ENCODE data around the gene NOXA1. TPM values are rescaled to one million over a fixed set of nuclear protein-coding genes. Genes with fewer than 3 reads are reported as not detected.

Gene NOXA1
- total and polyA plus RNA-seq, 9 of the 15 experiments (the other 6 are each of a cell fraction or from before 2014, with no cell fraction given), result 0.07 to 1.2 (median 0.20) TPM; not detected in 4

- Histone ChIP-seq H3K4me3 (no peak overlapping the region), H3K9me3 (replicated peaks; ENCODE audit: control insufficient read depth, insufficient read depth, low read depth, low read length) (no peaks in the 10 kb centered on the region), H3K9me1 (ENCODE audit: control insufficient read depth, insufficient read depth, low read length) (no peaks in the 10 kb centered on the region), H4K20me1 (replicated peaks; ENCODE audit: control insufficient read depth, insufficient read depth, low read length) (no peaks in the 10 kb centered on the region), H3K4me1 (replicated peaks in 1 of 2; ENCODE audit: control insufficient read depth in 2 of 2, insufficient read depth in 2 of 2, low read length in 2 of 2) (peaks cover 17 to 86% of the 10 kb centered on the region in 2 experiments), H3K27ac (ENCODE audit: extremely low read depth, low read depth, low read length) (no peak overlapping the region), H2AFZ (ENCODE audit: low read depth, low read length) (no peak overlapping the region), H3K36me3 (ENCODE audit: control insufficient read depth, insufficient read depth, low read length) (no peaks in the 10 kb centered on the region), H3K4me2 (ENCODE audit: insufficient read depth, low read length) (no peak overlapping the region), H3K27me3 (ENCODE audit: control insufficient read depth in 2 of 2, insufficient read depth in 2 of 2, low read length in 2 of 2) (no peaks in the 10 kb centered on the region), H3K9ac (ENCODE audit: insufficient read depth in 1 of 2, low read depth in 2 of 2, low read length in 2 of 2) (peak overlapping the region in 1 of 2 experiments; percentile 76; a peak in 2 of 4 replicates), H3K79me2 (ENCODE audit: control insufficient read depth, insufficient read depth, low read length) (peaks cover 7% of the 10 kb centered on the region)
- no TSS peak for BruUV-seq (replicated peaks)
- ATAC-seq (no peak), FAIRE-seq (no peak), DNase-seq (ENCODE audit: extremely low read depth in 1 of 4, low spot score in 3 of 4) (no peak)
- intact Hi-C loops (cut with micrococcal nuclease), result no loop called here
- in situ Hi-C loops (cut with MboI), result no loop called here
- WGBS (ENCODE audit: insufficient coverage, low coverage, missing lambda C conversion rate), result 75% methylated on average over 25 of the region's 30 CpGs
- POLR2A ChIA-PET, result interaction anchor here (1.0 to 1.5 kb wide), 2 partner anchors 19 to 29 kb away, joined by 3 to 6 read pairs; no protein-coding TSS in a partner anchor
- CTCF ChIA-PET (ENCODE audit: low intra/inter-chr PET ratio), result no interaction called here
- TF ChIP-seq GTF2B (IDR thresholded peaks at IDR 0.05; ENCODE audit: extremely low read depth, insufficient read length) (no peak), POLR2AphosphoS2 (IDR thresholded peaks at IDR 0.05; ENCODE audit: low read length) (no peak), U2AF2 (optimal IDR thresholded peaks at IDR 0.05; ENCODE audit: low read depth, low read length) (no peak), SPI1 (IDR thresholded peaks at IDR 0.05; ENCODE audit: borderline replicate concordance, low read depth, low read length) (no peak), RNF2 (IDR thresholded peaks at IDR 0.05) (no peak), GABPB2 (CRISPR knock-in tag; conservative IDR thresholded peaks at IDR 0.05) (no peak), SRSF7 (optimal IDR thresholded peaks at IDR 0.05; ENCODE audit: low read depth, low read length) (no peak), USF2 (CRISPR knock-in tag; IDR thresholded peaks at IDR 0.05) (no peak), FOXP4 (CRISPR knock-in tag; IDR thresholded peaks at IDR 0.05; ENCODE audit: borderline replicate concordance) (no peak), ZBTB33 (CRISPR knock-in tag; IDR thresholded peaks at IDR 0.05) (no peak), HMGN3 (IDR thresholded peaks at IDR 0.05; ENCODE audit: borderline replicate concordance, extremely low read depth, insufficient read length, low read depth, low read length) (peak; percentile 31)
Measured at GRCh38 chr9:137462986-137463930, 40.1 kb downstream of the NOXA1 start.
